Fibroblast of lung (primary cell): ENCODE measurements around the gene ATXN7L1. TPM values are rescaled to one million over a fixed set of nuclear protein-coding genes. Genes with fewer than 3 reads are reported as not detected.

Experiments
- DNase-seq, 2 donors: peaks; one replicate each; pipeline versions ENCODE4 v3.0.0 to v3.0.0-alpha.2; 2010; ENCODE audit warnings: low read depth in 2 of 2
- H2AFZ ChIP-seq: 2 replicates; pipeline ENCODE4 v1.5.1; 2012; ENCODE audit warnings: low read length, control low read depth, inconsistent platforms
- H3K27ac ChIP-seq: 2 replicates; pipeline ENCODE4 v1.5.1; 2011; ENCODE audit warnings: low read length, control low read depth; ENCODE audit not compliant: insufficient read depth
- H3K27me3 ChIP-seq: 2 replicates; pipeline ENCODE4 v1.5.1; 2011; ENCODE audit warnings: mild to moderate bottlenecking, low read length; ENCODE audit not compliant: control insufficient read depth, insufficient read depth
- H3K36me3 ChIP-seq: 2 replicates; pipeline ENCODE4 v1.5.1; 2011; ENCODE audit warnings: low read length; ENCODE audit not compliant: control insufficient read depth, insufficient read depth
- H3K4me1 ChIP-seq: 2 replicates; pipeline ENCODE4 v1.5.1; 2011; ENCODE audit warnings: low read length; ENCODE audit not compliant: control insufficient read depth, insufficient read depth; ENCODE audit errors: extremely low read depth
- H3K4me2 ChIP-seq: 2 replicates; pipeline ENCODE4 v1.5.1; 2011; ENCODE audit warnings: low read length, control low read depth; ENCODE audit not compliant: insufficient read depth; ENCODE audit errors: extremely low read depth
- H3K4me3 ChIP-seq, 4 experiments: fragments of 200-600 bp in 1 of 4; sonication (generic) in 1 of 4; replicated peaks in 1 of 4; 2 replicates each; pipeline ENCODE4 v1.5.1; 2011 to 2016; ENCODE audit warnings: low read length in 4 of 4, low read depth in 3 of 4, mild to moderate bottlenecking in 3 of 4, control low read depth in 2 of 4, inconsistent platforms in 1 of 4, mixed read lengths in 1 of 4; ENCODE audit not compliant: insufficient read depth in 1 of 4; ENCODE audit errors: control extremely low read depth in 1 of 4
- H3K79me2 ChIP-seq: 2 replicates; pipeline ENCODE4 v1.5.1; 2012; ENCODE audit warnings: mild to moderate bottlenecking, low read length, inconsistent platforms; ENCODE audit not compliant: control insufficient read depth, insufficient read depth
- H3K9ac ChIP-seq: 2 replicates; pipeline ENCODE4 v1.5.1; 2011; ENCODE audit warnings: mild to moderate bottlenecking, low read length, control low read depth; ENCODE audit not compliant: insufficient read depth
- H3K9me3 ChIP-seq: 2 replicates; pipeline ENCODE4 v1.5.1; 2012; ENCODE audit warnings: low read depth, low read length; ENCODE audit not compliant: control insufficient read depth, insufficient read depth
- H4K20me1 ChIP-seq: 2 replicates; pipeline ENCODE4 v1.5.1; 2011; ENCODE audit warnings: low read length; ENCODE audit not compliant: control insufficient read depth, insufficient read depth; ENCODE audit errors: extremely low read depth
- EZH2 ChIP-seq: IDR thresholded peaks from 2 replicates; pipeline ENCODE4 v1.5.1; 2012; ENCODE audit warnings: low read length, control low read depth, mild to moderate bottlenecking; ENCODE audit errors: missing control alignments
- polyA plus RNA-seq, 2 donors: library from polyadenylated mRNA; depleted of rRNA in 1 of 2; stranded (reverse) in 1 of 2; unstranded in 1 of 2; fragments of >200 nt; gene quantifications; 2 replicates each; pipeline ENCODE4 v1.2.1, GENCODE V29; 2011 to 2012; ENCODE audit warnings: missing spikeins in 1 of 2
- total RNA-seq: library from RNA; depleted of rRNA; stranded (reverse); fragments of >200 nt; gene quantifications from 2 replicates; pipeline ENCODE4 v1.2.1, GENCODE V29; 2014
- TF ChIP-seq, protein P1 (sequence below), 2 donors: IDR thresholded peaks in 1 of 2; conservative IDR thresholded peaks in 1 of 2; 1 replicate in 1 of 2; 2 replicates in 1 of 2; pipeline ENCODE4 v1.5.1; 2011 to 2012; ENCODE audit warnings: low read length in 2 of 2, control low read depth in 1 of 2, inconsistent platforms in 1 of 2, low read depth in 1 of 2, mild to moderate bottlenecking in 1 of 2

The ATXN7L1 gene
- total and polyA plus RNA-seq, 2 donors (not counting 1 experiment from before 2014, with no cell fraction given): 5.1 to 9.4 TPM

DNA sequence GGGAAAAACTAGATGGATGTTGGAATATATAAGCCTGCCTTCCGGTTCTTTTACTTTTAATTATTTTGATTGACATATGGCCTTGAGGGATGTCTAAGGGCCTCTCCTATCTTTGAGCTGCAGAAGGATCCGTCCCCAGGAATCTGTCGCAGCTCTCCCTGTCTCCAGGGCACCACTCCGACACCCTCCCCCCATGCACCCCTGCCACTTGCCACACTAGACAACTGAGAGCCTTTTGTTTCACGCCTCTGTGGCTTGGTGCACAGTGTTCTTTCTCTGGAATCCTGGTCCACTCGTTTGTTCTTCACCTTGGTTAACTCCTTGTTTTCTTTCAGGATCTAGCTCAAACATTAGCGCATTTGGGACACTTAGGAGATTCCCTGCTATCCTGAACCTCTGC is 171.0 kb downstream of the ATXN7L1 start:
- no peak overlapping the region for H2AFZ ChIP-seq
- no peak for DNase-seq

DNA sequence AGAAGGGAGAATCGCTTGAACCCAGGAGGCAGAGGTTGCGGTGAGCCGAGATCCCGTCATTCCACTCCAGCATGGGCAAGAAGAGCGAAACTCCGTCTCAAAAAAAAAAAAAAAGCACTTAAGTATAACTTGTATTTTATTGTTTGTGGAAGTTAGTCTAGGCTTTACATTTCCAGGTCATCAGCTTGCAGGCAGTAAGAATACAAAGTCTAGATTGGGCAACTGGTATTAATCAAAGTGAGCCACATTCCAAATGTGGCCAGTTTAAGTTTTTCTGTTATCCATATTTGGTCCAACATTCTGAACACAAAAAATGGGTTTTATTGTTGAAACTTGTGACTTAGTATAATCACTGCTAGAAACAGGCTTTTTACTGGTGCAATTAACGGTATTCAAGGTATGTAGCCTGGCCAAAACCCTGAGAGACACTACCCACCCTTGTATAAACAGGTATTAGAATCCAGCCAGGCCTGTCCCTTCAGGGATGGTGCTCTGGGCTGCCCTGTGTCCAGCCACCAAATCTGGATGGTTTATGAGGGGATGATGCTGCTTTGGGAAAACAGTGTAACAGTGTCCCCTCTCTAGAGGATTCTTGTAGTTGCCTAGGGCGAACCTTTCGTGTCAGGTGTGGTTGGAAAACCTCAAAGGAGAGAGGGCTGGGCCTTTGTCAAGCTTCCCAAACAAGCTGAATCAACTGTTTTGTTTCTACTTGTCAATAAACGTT is 173.0 kb downstream of the ATXN7L1 start:
- Histone ChIP-seq H2AFZ (no peak overlapping the region), H4K20me1 (no peaks in the 10 kb centered on the region), H3K9me3 (no peaks in the 10 kb centered on the region), H3K4me1 (no peaks in the 10 kb centered on the region), H3K79me2 (no peaks in the 10 kb centered on the region), H3K9ac (no peak overlapping the region), H3K27ac (no peak overlapping the region), H3K4me2 (no peak overlapping the region), H3K27me3 (no peaks in the 10 kb centered on the region), H3K4me3 (no peak overlapping the region), H3K36me3 (no peaks in the 10 kb centered on the region)
- no peak for DNase-seq
- TF ChIP-seq, protein P1, sequence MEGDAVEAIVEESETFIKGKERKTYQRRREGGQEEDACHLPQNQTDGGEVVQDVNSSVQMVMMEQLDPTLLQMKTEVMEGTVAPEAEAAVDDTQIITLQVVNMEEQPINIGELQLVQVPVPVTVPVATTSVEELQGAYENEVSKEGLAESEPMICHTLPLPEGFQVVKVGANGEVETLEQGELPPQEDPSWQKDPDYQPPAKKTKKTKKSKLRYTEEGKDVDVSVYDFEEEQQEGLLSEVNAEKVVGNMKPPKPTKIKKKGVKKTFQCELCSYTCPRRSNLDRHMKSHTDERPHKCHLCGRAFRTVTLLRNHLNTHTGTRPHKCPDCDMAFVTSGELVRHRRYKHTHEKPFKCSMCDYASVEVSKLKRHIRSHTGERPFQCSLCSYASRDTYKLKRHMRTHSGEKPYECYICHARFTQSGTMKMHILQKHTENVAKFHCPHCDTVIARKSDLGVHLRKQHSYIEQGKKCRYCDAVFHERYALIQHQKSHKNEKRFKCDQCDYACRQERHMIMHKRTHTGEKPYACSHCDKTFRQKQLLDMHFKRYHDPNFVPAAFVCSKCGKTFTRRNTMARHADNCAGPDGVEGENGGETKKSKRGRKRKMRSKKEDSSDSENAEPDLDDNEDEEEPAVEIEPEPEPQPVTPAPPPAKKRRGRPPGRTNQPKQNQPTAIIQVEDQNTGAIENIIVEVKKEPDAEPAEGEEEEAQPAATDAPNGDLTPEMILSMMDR (conservative IDR thresholded peaks at IDR 0.05 in 1 of 2, IDR thresholded peaks at IDR 0.05 in 1 of 2; ENCODE audit: low read depth in 1 of 2, low read length in 2 of 2): no peak
- no peak for TF ChIP-seq EZH2

More for the DNA sequence above, 171.0 kb downstream of the ATXN7L1 start:
- Histone ChIP-seq H3K27me3 (no peaks in the 10 kb centered on the region), H3K9me3 (no peaks in the 10 kb centered on the region), H3K79me2 (no peaks in the 10 kb centered on the region), H3K4me1 (no peaks in the 10 kb centered on the region), H4K20me1 (no peaks in the 10 kb centered on the region), H3K4me3 (no peak overlapping the region), H3K9ac (no peak overlapping the region), H3K36me3 (no peaks in the 10 kb centered on the region), H3K4me2 (no peak overlapping the region), H3K27ac (no peak overlapping the region)
- TF ChIP-seq, protein P1 (conservative IDR thresholded peaks at IDR 0.05 in 1 of 2, IDR thresholded peaks at IDR 0.05 in 1 of 2; ENCODE audit: low read depth in 1 of 2, low read length in 2 of 2): no peak
- no peak for TF ChIP-seq EZH2

DNA sequence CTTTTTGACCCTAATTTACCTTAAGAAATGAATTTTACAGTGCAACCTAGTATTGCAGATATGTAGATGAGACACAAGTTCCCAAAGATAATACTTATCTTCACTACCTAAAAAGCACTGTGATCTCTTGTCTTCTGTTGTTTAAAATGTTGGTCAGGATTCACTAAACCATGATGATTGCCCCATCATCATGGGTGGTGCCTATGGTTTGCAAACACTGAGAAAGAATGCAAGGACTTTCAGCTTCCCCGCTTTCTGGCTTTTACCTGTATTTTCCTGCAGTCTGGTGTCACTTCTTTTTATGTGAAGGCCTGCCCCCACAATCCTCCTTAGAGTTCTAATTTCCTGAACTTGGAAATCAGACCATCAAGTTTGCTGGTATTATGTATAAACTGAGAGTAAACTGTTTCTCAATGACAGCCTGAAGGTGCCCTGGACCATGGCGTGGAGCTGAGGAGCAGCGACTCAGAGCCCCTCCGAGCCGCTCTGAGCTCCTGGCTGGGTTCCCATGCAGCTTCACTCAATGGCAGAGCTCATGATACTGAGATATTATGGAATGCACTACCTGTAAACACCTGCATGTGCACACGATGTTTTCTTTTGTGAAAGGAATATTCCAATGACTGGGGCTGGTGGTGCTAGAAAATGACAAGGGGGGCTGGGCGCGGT is 176.7 kb downstream of the ATXN7L1 start:
- Histone ChIP-seq H3K79me2 (no peaks in the 10 kb centered on the region), H3K4me3 (no peak overlapping the region), H2AFZ (no peak overlapping the region), H4K20me1 (no peaks in the 10 kb centered on the region), H3K4me1 (no peaks in the 10 kb centered on the region), H3K4me2 (no peak overlapping the region), H3K27ac (no peak overlapping the region), H3K36me3 (no peaks in the 10 kb centered on the region), H3K9ac (no peak overlapping the region), H3K27me3 (no peaks in the 10 kb centered on the region), H3K9me3 (no peaks in the 10 kb centered on the region)
- no peak for DNase-seq
- TF ChIP-seq, protein P1 (conservative IDR thresholded peaks at IDR 0.05 in 1 of 2, IDR thresholded peaks at IDR 0.05 in 1 of 2; ENCODE audit: low read depth in 1 of 2, low read length in 2 of 2): no peak
- TF ChIP-seq EZH2: no peak
